Forelimb muscle (tissue), 1 donor: ENCODE data around the gene CYP4F12. TPM values are rescaled to one million over a fixed set of nuclear protein-coding genes. Genes with fewer than 3 reads are reported as not detected.

Experiments
- DNase-seq: peaks from one replicate; pipeline ENCODE4 v3.0.0-alpha.2; 2013; ENCODE audit warnings: low read depth
- polyA plus RNA-seq: library from polyadenylated mRNA; unstranded; fragments of 120-200 nt; gene quantifications from one replicate; pipeline ENCODE4 v1.2.1, GENCODE V29; 2013; ENCODE audit not compliant: insufficient read length

The CYP4F12 gene
- polyA plus RNA-seq, 1 donor, result 0.62 TPM

DNA sequence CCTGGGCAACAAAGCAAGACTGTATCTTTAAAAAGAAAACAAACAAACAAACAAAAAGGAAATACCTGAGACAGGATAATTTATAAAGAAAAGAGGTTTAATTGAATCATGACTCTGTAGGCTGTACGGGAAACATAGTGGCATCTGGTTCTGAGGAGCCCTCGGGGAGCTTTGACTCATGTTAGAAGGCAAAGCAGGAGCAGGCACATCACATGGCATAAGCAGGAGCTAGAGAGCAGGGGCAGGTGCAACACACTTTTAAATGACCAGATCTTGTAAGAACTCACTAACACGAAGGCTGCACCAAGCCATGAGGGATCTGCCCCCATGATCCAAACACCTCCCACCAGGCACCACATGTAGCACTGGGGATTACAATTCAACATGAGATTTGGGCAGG lies 41.8 kb downstream of the CYP4F12 start:
- no peak for DNase-seq

GRCh38 chr19:15715642-15716041 lies 42.8 kb downstream of the CYP4F12 start:
- DNase-seq, result no peak

DNA sequence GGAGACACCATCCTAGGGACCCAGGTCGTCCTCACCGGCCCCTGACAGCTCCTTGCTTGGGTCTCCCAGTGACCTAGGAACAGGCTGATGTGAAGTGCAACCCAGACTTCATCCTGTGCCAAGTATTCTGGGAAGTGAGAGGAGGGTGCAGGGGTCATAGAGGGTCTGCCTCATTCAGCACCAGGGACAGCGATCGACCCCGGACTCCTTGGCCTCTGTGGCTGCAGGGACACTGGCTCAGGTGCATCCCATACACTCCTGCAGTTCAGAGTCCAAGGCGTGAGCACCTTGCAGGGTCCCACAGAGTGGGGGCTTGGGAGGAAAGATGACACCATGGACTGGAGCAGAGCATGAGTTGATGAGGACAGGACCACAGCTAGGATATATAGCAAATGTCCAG lies 44.9 kb downstream of the CYP4F12 start:
- DNase-seq, result no peak

- no peak for DNase-seq
These were observed 48.4 kb downstream of the CYP4F12 start for GRCh38 chr19:15721268-15721667.

DNA sequence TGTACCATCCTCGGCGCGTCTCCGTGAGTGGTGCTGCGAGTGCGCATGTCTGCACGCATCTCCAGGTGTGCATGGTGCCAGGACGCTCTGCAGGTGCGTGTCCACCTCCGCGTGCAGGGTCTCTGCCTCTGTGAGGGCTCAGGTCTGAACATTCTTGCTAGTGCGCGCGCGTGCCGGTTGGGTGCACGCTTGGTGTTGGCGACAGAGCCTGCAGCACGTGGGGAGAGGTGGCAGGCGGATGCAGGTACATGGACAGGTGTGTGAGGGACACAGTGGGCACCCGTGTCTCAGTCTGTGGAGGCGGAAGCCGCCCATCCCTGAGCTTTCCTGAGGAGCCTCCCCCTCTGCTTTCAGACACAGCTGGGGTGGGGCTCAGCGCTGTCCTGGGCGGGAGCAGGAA lies 50.1 kb downstream of the CYP4F12 start:
- DNase-seq, result no peak

DNA sequence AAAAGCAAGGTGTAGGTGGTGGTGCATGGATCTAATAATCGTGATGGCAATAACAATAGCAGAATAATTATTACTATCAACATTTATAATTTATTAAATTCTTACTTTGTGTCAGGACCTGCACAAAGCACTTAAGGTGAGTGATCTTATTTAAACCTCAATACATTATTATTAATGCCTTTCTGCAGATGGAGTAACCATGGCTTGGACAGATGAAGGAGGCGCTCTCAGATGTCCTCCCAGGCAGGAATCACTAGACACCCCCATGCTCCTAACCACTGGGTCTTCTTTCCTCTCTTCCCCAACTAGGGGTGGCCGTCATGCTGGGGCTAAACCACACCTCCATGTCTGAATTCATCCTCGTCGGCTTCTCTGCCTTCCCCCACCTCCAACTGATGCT lies 54.8 kb downstream of the CYP4F12 start, which contains the start of gene OR10H2:
Gene OR10H2, plus strand, starts transcription at position 301 of the 400 bp plus-strand sequence. Its CDS starts 20 bp downstream, at position 321.
- no peak for DNase-seq

DNA sequence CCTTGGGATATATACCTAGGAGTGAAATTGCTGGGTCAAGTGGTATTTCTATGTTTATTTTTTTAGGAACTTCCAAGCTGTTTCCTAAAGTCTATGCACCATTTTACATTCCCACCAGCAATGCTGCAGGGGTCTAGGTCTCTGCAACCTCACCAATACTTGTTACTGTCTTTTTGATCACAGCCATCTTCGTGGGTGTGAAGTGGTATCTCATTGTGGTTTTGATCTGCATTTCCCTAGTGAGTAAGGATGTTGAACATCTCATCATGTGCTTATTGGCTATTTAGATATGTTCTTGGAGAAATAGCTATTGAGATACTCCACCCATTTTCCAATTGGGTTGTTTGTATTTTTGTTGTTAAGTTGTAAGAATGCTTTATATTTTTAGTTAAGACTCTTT lies 57.7 kb downstream of the CYP4F12 start:
- no peak for DNase-seq

- DNase-seq, result no peak
These were observed 59.5 kb downstream of the CYP4F12 start for GRCh38 chr19:15732388-15732787.

DNA sequence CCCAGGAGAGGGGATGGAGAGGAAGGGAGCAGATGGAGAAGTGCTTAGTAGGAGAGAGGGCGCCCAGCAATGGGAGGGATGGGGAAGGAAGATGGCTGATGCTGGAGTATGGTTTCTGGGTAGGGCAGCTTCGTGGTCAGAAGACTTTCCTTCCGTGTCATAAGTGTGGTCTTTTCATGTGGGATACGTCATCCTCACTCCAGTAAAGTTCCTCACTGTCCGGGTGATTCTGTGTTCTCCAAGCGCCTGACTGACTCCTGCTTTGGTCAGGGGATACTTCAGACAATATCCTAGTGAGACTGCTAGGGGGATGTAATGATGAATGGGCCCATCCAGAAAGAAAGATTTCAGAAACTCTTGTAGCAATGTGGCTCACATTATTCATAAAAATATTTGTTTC lies 61.0 kb downstream of the CYP4F12 start:
- no peak for DNase-seq

DNA sequence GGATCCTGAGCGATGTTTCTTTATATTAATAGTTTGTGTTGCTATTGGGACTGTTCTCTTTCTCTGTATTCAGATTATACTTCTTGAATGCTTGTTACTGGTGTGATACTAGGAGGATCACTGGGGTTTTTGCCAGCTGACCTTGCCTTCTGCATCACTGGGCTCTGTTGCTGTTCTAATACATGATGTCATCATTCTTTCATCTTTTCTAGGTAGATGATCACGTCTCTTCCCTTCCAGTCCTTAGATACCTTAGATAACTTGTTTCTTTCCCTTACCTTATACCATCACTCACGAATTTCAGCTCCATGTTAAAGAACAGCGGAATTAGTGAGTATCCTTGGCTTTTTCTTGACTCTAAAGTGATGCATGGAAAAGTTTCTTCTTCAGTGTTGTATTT lies 64.8 kb downstream of the CYP4F12 start, which contains the start of gene OR10H3:
Gene OR10H3, plus strand, starts transcription at position 264 of the 400 bp plus-strand sequence. CDS start 3,408 bp downstream, outside the sequence.
- no peak for DNase-seq

- no peak for DNase-seq
These were observed 67.9 kb downstream of the CYP4F12 start for GRCh38 chr19:15740785-15741184.

Other genes starting within 250 kb of the CYP4F12 start
- 31.2 TPM for gene WIZ, start 223.1 kb upstream of the CYP4F12 start, polyA plus RNA-seq
- 0.90 TPM for gene RASAL3, start 208.5 kb upstream of the CYP4F12 start, polyA plus RNA-seq
- gene PGLYRP2, start 193.6 kb upstream of the CYP4F12 start, polyA plus RNA-seq, result not detected
- gene CYP4F22, start 164.6 kb upstream of the CYP4F12 start, polyA plus RNA-seq, result not detected
- not detected for gene CYP4F8, start 57.9 kb upstream of the CYP4F12 start, polyA plus RNA-seq
- gene CYP4F3, start 32.2 kb upstream of the CYP4F12 start, polyA plus RNA-seq, result 0.24 TPM
- gene OR10H2, start 54.9 kb downstream of the CYP4F12 start, polyA plus RNA-seq, result not detected
- gene OR10H3, start 64.9 kb downstream of the CYP4F12 start, polyA plus RNA-seq, result not detected
- gene OR10H5, start 114.6 kb downstream of the CYP4F12 start, polyA plus RNA-seq, result 0.04 TPM
- gene OR10H1, start 142.6 kb downstream of the CYP4F12 start, polyA plus RNA-seq, result 0.04 TPM
- not detected for gene CYP4F2, start 225.0 kb downstream of the CYP4F12 start, polyA plus RNA-seq